ENCODE results near the gene FRY. TPM values are rescaled to one million over a fixed set of nuclear protein-coding genes. Genes with fewer than 3 reads are reported as not detected.

Gene FRY
- total RNA-seq, 2 donors from 2014 or later, result 122 to 165 TPM

GRCh38 chr13:32042551-32042950, 11.0 kb downstream of the FRY start:
- TF ChIP-seq CTCF (IDR thresholded peaks at IDR 0.05), result no peak

GRCh38 chr13:32044446-32044845, 12.9 kb downstream of the FRY start:
- H3K27me3 ChIP-seq (replicated peaks; ENCODE audit: insufficient read depth), result no peaks in the 10 kb centered on the region
- H3K4me3 ChIP-seq, result no peak overlapping the region
- peaks cover 4 to 25% of the 10 kb centered on the region in 2 donors for H3K4me1 ChIP-seq (ENCODE audit: control insufficient read depth in 1 of 2, low read depth in 2 of 2)
- ATAC-seq (ENCODE audit: insufficient number of reproducible peaks, low FRiP score, low read depth) (no peak), DNase-seq (ENCODE audit: low spot score) (no peak)
- no peak overlapping the region for H3K27ac ChIP-seq
- no peaks in the 10 kb centered on the region for H3K36me3 ChIP-seq
- no peaks in the 10 kb centered on the region for H3K9me3 ChIP-seq
- TF ChIP-seq CTCF (IDR thresholded peaks at IDR 0.05), result no peak

More at GRCh38 chr13:32042551-32042950, 11.0 kb downstream of the FRY start:
- ATAC-seq (ENCODE audit: insufficient number of reproducible peaks, low FRiP score, low read depth) (no peak), DNase-seq (ENCODE audit: low spot score) (no peak)
- no peaks in the 10 kb centered on the region for H3K27me3 ChIP-seq (replicated peaks; ENCODE audit: insufficient read depth)
- H3K4me3 ChIP-seq, result no peak overlapping the region
- no peaks in the 10 kb centered on the region for H3K36me3 ChIP-seq
- no peaks in the 10 kb centered on the region for H3K9me3 ChIP-seq
- H3K27ac ChIP-seq, result no peak overlapping the region
- peaks cover 0 to 29% of the 10 kb centered on the region in 2 donors for H3K4me1 ChIP-seq (ENCODE audit: control insufficient read depth in 1 of 2, low read depth in 2 of 2)

- H3K36me3 ChIP-seq, result no peaks in the 10 kb centered on the region
- H3K9me3 ChIP-seq, result no peaks in the 10 kb centered on the region
- H3K27ac ChIP-seq, result no peak overlapping the region
- peaks cover 4 to 25% of the 10 kb centered on the region in 2 donors for H3K4me1 ChIP-seq (ENCODE audit: control insufficient read depth in 1 of 2, low read depth in 2 of 2)
- H3K4me3 ChIP-seq, result no peak overlapping the region
- H3K27me3 ChIP-seq (replicated peaks; ENCODE audit: insufficient read depth), result no peaks in the 10 kb centered on the region
- no peak for TF ChIP-seq CTCF (IDR thresholded peaks at IDR 0.05)
- ATAC-seq (ENCODE audit: insufficient number of reproducible peaks, low FRiP score, low read depth) (no peak), DNase-seq (ENCODE audit: low spot score) (no peak)
These were observed 14.0 kb downstream of the FRY start for GRCh38 chr13:32045537-32045936.

- H3K4me3 ChIP-seq, result no peak overlapping the region
- ATAC-seq (ENCODE audit: insufficient number of reproducible peaks, low FRiP score, low read depth), result no peak
- no peak overlapping the region for H3K27ac ChIP-seq
- H3K27me3 ChIP-seq (replicated peaks; ENCODE audit: insufficient read depth), result no peaks in the 10 kb centered on the region
- no peak for TF ChIP-seq CTCF (IDR thresholded peaks at IDR 0.05)
- no peaks in the 10 kb centered on the region for H3K36me3 ChIP-seq
- H3K9me3 ChIP-seq, result no peaks in the 10 kb centered on the region
- DNase-seq (ENCODE audit: low spot score), result no peak
- H3K4me1 ChIP-seq (ENCODE audit: control insufficient read depth in 1 of 2, low read depth in 2 of 2), result peaks cover 4 to 25% of the 10 kb centered on the region in 2 donors
These were observed 14.6 kb downstream of the FRY start for GRCh38 chr13:32045982-32046785.

GRCh38 chr13:32047088-32047487, 15.5 kb downstream of the FRY start:
- Histone ChIP-seq H3K36me3 (no peaks in the 10 kb centered on the region), H3K4me1 (ENCODE audit: control insufficient read depth in 1 of 2, low read depth in 2 of 2) (peaks cover 4 to 21% of the 10 kb centered on the region in 2 donors), H3K9me3 (no peaks in the 10 kb centered on the region), H3K27me3 (replicated peaks; ENCODE audit: insufficient read depth) (no peaks in the 10 kb centered on the region), H3K4me3 (no peak overlapping the region), H3K27ac (no peak overlapping the region)
- DNase-seq (ENCODE audit: low spot score) (no peak), ATAC-seq (ENCODE audit: insufficient number of reproducible peaks, low FRiP score, low read depth) (no peak)
- no peak for TF ChIP-seq CTCF (IDR thresholded peaks at IDR 0.05)
